GM12873 (cell line): ENCODE results near the gene BTRC.

Experiments
- CTCF ChIP-seq: IDR thresholded peaks from 2 replicates; pipeline ENCODE4 v1.5.1; 2012; ENCODE audit warnings: low read depth, mild to moderate bottlenecking, moderate library complexity, low read length, control low read depth; ENCODE audit not compliant: insufficient read depth; ENCODE audit errors: missing control alignments

Gene BTRC

GRCh38 chr10:101485681-101486554 is 132.0 kb downstream of the BTRC start:
- no peak for TF ChIP-seq CTCF

- no peak for TF ChIP-seq CTCF
Measured at GRCh38 chr10:101487399-101487798, 133.4 kb downstream of the BTRC start.

- TF ChIP-seq CTCF, result no peak
Measured at GRCh38 chr10:101489355-101489754, 135.4 kb downstream of the BTRC start.

- no peak for TF ChIP-seq CTCF
Measured at GRCh38 chr10:101490026-101490425, 136.1 kb downstream of the BTRC start.

GRCh38 chr10:101492205-101492604 is 138.2 kb downstream of the BTRC start:
- TF ChIP-seq CTCF, result no peak

- no peak for TF ChIP-seq CTCF
Measured at GRCh38 chr10:101492814-101493213, 138.8 kb downstream of the BTRC start.

- no peak for TF ChIP-seq CTCF
Measured at GRCh38 chr10:101493249-101493648, 139.3 kb downstream of the BTRC start.
